ENCODE results near the gene SMARCE1. TPM values are rescaled to one million over a fixed set of nuclear protein-coding genes. Genes with fewer than 3 reads are reported as not detected.

SMARCE1 gene
- total and polyA plus RNA-seq, 9 donors, result 93.2 to 154 (median 122) TPM

- no CpG with 5 or more reads among the region's 4 CpGs for WGBS (ENCODE audit: insufficient coverage)
- Histone ChIP-seq H3K4me1 (ENCODE audit: control insufficient read depth, insufficient read depth, low read length) (no peaks in the 10 kb centered on the region), H3K4me3 (ENCODE audit: low read length) (no peak overlapping the region), H3K9me3 (replicated peaks; ENCODE audit: control insufficient read depth, low read depth, low read length) (no peaks in the 10 kb centered on the region), H3K36me3 (ENCODE audit: control insufficient read depth, insufficient read depth, low read length) (no peaks in the 10 kb centered on the region), H3K27ac (ENCODE audit: low read length) (no peak overlapping the region), H3K27me3 (ENCODE audit: control insufficient read depth, insufficient read depth, low read length) (peaks cover 17% of the 10 kb centered on the region)
- no peak for DNase-seq
Measured at GRCh38 chr17:40678902-40679522, 31.4 kb upstream of the SMARCE1 start.

DNA sequence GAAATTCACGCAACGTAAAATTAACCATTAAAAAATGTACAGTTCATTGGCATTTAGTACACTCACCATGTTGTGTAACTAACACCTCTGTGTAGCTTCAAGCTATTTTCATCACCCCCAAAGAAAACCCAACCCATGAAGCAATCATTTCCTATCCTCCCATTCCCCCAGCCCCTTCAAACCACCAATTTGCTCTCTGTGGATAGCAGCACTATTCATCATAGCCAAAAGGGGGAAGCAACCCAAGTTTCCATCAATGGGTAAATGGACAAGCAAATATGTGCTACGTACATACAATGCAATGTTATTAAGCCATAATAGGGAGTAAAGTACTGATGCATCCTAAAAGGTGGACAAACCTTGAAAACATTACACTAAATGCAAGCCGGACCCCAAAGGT lies 28.3 kb upstream of the SMARCE1 start:
- no peak for DNase-seq
- peaks cover 26% of the 10 kb centered on the region for H3K27me3 ChIP-seq (ENCODE audit: control insufficient read depth, insufficient read depth, low read length)
- 92% methylated on average over 2 of the region's 4 CpGs for WGBS (ENCODE audit: insufficient coverage)

GRCh38 chr17:40672654-40673053 lies 25.0 kb upstream of the SMARCE1 start:
- no peak for DNase-seq
- Histone ChIP-seq H3K4me3 (ENCODE audit: low read length) (no peak overlapping the region), H3K27me3 (ENCODE audit: control insufficient read depth, insufficient read depth, low read length) (peaks cover 22% of the 10 kb centered on the region), H3K4me1 (ENCODE audit: control insufficient read depth, insufficient read depth, low read length) (no peaks in the 10 kb centered on the region), H3K36me3 (ENCODE audit: control insufficient read depth, insufficient read depth, low read length) (no peaks in the 10 kb centered on the region), H3K27ac (ENCODE audit: low read length) (no peak overlapping the region), H3K9me3 (replicated peaks; ENCODE audit: control insufficient read depth, low read depth, low read length) (no peaks in the 10 kb centered on the region)
- WGBS (ENCODE audit: insufficient coverage), result no CpG with 5 or more reads among the region's 2 CpGs

More for the DNA sequence above, 28.3 kb upstream of the SMARCE1 start:
- Histone ChIP-seq H3K9me3 (replicated peaks; ENCODE audit: control insufficient read depth, low read depth, low read length) (no peaks in the 10 kb centered on the region), H3K4me3 (ENCODE audit: low read length) (no peak overlapping the region), H3K4me1 (ENCODE audit: control insufficient read depth, insufficient read depth, low read length) (no peaks in the 10 kb centered on the region), H3K36me3 (ENCODE audit: control insufficient read depth, insufficient read depth, low read length) (no peaks in the 10 kb centered on the region), H3K27ac (ENCODE audit: low read length) (no peak overlapping the region)

DNA sequence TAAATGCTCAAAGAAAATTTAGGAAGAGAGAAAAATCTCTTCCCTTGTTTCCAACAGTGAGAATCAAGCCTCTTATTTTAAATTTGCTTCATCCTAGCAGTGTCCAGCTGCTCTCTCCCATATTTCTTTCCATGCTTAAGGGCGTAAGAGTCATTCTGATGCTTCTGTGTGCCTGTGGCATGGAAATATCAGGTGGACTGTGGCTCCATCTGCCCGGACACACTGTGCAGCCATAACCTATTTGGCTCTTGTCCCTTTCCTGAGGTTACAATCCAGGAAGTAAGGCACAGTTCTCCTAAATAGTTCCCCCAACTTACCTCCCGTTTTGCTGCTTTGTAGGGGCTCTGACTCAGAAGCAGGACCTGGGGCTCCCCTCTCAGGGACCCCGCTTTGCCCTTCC lies 23.7 kb upstream of the SMARCE1 start:
- no peak overlapping the region for H3K27ac ChIP-seq (ENCODE audit: low read length)
- H3K27me3 ChIP-seq (ENCODE audit: control insufficient read depth, insufficient read depth, low read length), result peaks cover 17% of the 10 kb centered on the region
- H3K4me3 ChIP-seq (ENCODE audit: low read length), result no peak overlapping the region
- H3K36me3 ChIP-seq (ENCODE audit: control insufficient read depth, insufficient read depth, low read length), result no peaks in the 10 kb centered on the region
- H3K9me3 ChIP-seq (replicated peaks; ENCODE audit: control insufficient read depth, low read depth, low read length), result no peaks in the 10 kb centered on the region
- DNase-seq, result no peak
- no peaks in the 10 kb centered on the region for H3K4me1 ChIP-seq (ENCODE audit: control insufficient read depth, insufficient read depth, low read length)
- WGBS (ENCODE audit: insufficient coverage), result 48% methylated on average over 2 of the region's 4 CpGs

DNA sequence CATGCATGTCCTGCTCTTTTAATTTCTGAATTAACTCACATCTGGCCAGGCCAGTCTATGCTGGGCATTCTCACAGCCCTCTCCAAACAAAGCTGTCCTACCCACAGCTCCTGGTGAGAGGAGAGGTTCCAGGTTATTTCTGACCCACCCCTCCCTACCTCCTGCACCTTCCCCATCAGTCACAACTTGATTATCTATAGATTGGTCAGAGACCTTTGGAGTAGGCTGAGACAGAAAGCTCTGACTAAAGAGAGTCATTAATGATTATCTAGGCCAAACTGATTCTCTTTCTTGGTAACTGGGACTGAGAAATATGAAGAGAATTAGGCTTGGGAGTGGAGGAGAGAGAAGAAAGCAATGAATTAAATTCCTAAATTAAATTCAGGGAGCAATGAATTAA lies 18.7 kb upstream of the SMARCE1 start:
- no peak for DNase-seq
- Histone ChIP-seq H3K4me3 (ENCODE audit: low read length) (no peak overlapping the region), H3K9me3 (replicated peaks; ENCODE audit: control insufficient read depth, low read depth, low read length) (no peaks in the 10 kb centered on the region), H3K4me1 (ENCODE audit: control insufficient read depth, insufficient read depth, low read length) (no peaks in the 10 kb centered on the region), H3K27ac (ENCODE audit: low read length) (no peak overlapping the region), H3K36me3 (ENCODE audit: control insufficient read depth, insufficient read depth, low read length) (no peaks in the 10 kb centered on the region), H3K27me3 (ENCODE audit: control insufficient read depth, insufficient read depth, low read length) (peaks cover 15% of the 10 kb centered on the region)

DNA sequence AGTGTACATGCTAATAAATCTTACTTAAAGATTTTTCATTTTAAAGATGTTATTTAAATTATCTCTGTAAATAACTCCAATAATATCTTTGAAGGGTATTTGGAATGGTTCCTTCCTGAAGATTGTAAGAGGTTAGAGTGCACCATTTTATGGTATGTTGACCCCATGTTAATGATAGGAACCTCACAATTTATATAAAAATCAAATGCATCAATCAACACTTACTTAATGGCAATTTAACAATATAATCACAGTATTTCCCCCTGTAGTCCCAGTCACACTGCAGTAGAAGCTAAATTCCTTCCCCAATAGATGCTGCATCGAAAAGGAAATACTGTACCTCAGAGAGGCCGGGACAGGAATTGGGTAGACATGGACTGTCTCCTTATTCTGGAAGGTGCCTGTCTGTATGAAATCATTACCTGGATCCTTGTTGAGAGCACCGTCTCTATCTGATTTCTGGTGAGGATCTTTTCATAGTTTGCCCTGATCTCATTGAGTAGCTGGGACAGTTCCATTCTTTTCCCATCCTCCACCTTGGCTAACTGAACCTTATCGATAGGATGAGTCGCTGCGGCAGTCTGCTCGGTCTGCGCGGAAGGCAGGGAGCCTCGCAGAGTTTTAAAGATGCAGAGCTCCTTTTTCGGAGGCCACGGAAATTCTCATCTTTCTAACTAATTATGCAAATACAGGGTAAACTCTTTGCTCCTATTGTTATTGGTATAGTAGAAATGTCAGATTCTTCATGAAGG lies 17.1 kb upstream of the SMARCE1 start, which contains the start of gene KRT222:
Gene KRT222, minus strand, starts transcription at position 596 of the 752 bp plus-strand sequence. Its CDS starts 78 bp downstream, at position 518.
- H3K4me3 ChIP-seq (ENCODE audit: low read length), result no peak within 1 kb of the TSS
- DNase-seq, result peak; percentile 4
- WGBS (ENCODE audit: insufficient coverage), result 17% methylated on average over 2 of the region's 12 CpGs
- no peak within 1 kb of the TSS for H3K27ac ChIP-seq (ENCODE audit: low read length)
- H3K4me1 ChIP-seq (ENCODE audit: control insufficient read depth, insufficient read depth, low read length), result no peaks in the 10 kb centered on the region
- H3K9me3 ChIP-seq (replicated peaks; ENCODE audit: control insufficient read depth, low read depth, low read length), result no peaks in the 10 kb centered on the region
- peaks cover 13% of the 10 kb centered on the region for H3K27me3 ChIP-seq (ENCODE audit: control insufficient read depth, insufficient read depth, low read length)
- H3K36me3 ChIP-seq (ENCODE audit: control insufficient read depth, insufficient read depth, low read length), result no peaks in the 10 kb centered on the region

GRCh38 chr17:40663252-40663651 lies 15.6 kb upstream of the SMARCE1 start:
- DNase-seq, result no peak
- Histone ChIP-seq H3K27me3 (ENCODE audit: control insufficient read depth, insufficient read depth, low read length) (peaks cover 15% of the 10 kb centered on the region), H3K4me1 (ENCODE audit: control insufficient read depth, insufficient read depth, low read length) (no peaks in the 10 kb centered on the region), H3K9me3 (replicated peaks; ENCODE audit: control insufficient read depth, low read depth, low read length) (no peaks in the 10 kb centered on the region), H3K4me3 (ENCODE audit: low read length) (no peak overlapping the region), H3K36me3 (ENCODE audit: control insufficient read depth, insufficient read depth, low read length) (no peaks in the 10 kb centered on the region), H3K27ac (ENCODE audit: low read length) (no peak overlapping the region)
- 17% methylated on average over 1 of the region's 3 CpGs for WGBS (ENCODE audit: insufficient coverage)

DNA sequence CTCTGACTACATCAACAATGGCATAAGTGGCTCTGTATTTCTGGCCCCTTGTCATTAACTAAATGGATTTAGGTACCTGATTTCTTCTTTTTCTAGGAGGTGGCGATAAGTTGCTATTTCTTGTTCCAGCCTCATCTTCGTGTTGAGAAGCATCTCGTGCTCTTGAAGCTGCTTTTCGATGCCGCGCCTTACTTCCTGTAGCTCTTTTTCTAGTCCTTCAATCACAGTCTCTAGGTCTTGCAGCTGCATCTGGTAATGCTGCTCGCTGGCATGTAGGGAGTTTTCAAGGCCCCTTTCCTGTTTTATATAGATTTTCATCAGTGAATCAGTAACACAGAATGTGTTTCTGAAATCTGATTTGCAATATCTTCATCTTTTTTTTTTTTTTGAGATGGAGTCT lies 12.3 kb upstream of the SMARCE1 start:
- no peak for DNase-seq
- Histone ChIP-seq H3K9me3 (replicated peaks; ENCODE audit: control insufficient read depth, low read depth, low read length) (no peaks in the 10 kb centered on the region), H3K27me3 (ENCODE audit: control insufficient read depth, insufficient read depth, low read length) (peaks cover 7% of the 10 kb centered on the region), H3K4me1 (ENCODE audit: control insufficient read depth, insufficient read depth, low read length) (no peaks in the 10 kb centered on the region), H3K36me3 (ENCODE audit: control insufficient read depth, insufficient read depth, low read length) (no peaks in the 10 kb centered on the region), H3K4me3 (ENCODE audit: low read length) (no peak overlapping the region), H3K27ac (ENCODE audit: low read length) (no peak overlapping the region)
- 83% methylated on average over 5 of the region's 7 CpGs for WGBS (ENCODE audit: insufficient coverage)

DNA sequence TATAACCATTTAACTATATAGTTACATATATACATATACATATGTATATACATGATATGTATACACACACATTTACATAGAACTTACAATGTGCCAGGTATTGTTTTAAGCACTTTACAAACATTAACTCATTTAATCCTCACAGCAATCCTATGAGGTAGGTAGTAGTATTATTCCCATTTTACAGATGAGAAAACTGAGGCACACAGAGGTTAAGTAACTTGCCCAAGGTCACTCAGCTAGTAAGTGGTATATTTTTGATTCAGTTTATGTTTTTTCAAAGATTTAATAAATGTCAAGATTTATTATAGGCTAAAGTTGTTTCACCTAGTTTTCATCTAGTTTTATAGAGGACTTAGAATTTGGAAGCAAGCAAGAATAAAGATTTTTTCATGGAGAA lies 10.8 kb upstream of the SMARCE1 start:
- no peak for DNase-seq
- H3K36me3 ChIP-seq (ENCODE audit: control insufficient read depth, insufficient read depth, low read length), result no peaks in the 10 kb centered on the region
- H3K27ac ChIP-seq (ENCODE audit: low read length), result no peak overlapping the region
- H3K9me3 ChIP-seq (replicated peaks; ENCODE audit: control insufficient read depth, low read depth, low read length), result no peaks in the 10 kb centered on the region
- H3K27me3 ChIP-seq (ENCODE audit: control insufficient read depth, insufficient read depth, low read length), result peaks cover 4% of the 10 kb centered on the region
- H3K4me1 ChIP-seq (ENCODE audit: control insufficient read depth, insufficient read depth, low read length), result no peaks in the 10 kb centered on the region
- H3K4me3 ChIP-seq (ENCODE audit: low read length), result no peak overlapping the region

DNA sequence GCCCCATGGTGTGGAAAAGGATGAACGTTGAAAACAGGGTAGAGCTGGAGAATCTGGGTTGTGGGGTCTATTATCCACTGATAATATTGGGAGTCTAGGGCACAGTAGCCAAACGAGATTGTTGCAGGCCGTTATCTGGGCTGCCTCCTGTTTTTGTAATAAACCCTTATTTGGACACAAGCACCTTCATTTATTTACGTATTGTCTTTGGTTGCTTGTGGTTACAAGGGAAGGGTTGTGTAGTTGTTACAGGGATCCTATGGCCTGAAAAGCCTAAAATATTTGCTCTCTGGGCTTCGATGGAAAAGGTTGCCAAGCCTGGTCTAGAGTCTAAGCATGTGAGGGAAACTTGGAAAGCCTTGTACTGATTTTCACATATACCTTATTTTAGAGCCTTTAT lies 4.3 kb upstream of the SMARCE1 start:
- Histone ChIP-seq H3K9me3 (replicated peaks; ENCODE audit: control insufficient read depth, low read depth, low read length) (no peaks in the 10 kb centered on the region), H3K27me3 (ENCODE audit: control insufficient read depth, insufficient read depth, low read length) (no peaks in the 10 kb centered on the region), H3K27ac (ENCODE audit: low read length) (no peak overlapping the region), H3K36me3 (ENCODE audit: control insufficient read depth, insufficient read depth, low read length) (no peaks in the 10 kb centered on the region), H3K4me1 (ENCODE audit: control insufficient read depth, insufficient read depth, low read length) (peaks cover 8% of the 10 kb centered on the region), H3K4me3 (ENCODE audit: low read length) (no peak overlapping the region)
- WGBS (ENCODE audit: insufficient coverage), result 80% methylated on average over 1 of the region's 5 CpGs
- no peak for DNase-seq
